ENCODE results near the gene CROCC. TPM values are rescaled to one million over a fixed set of nuclear protein-coding genes. Genes with fewer than 3 reads are reported as not detected.

The CROCC gene
- total and polyA plus RNA-seq, 9 of the 15 experiments (the other 6 are each of a cell fraction or from before 2014, with no cell fraction given) = 0.17 to 15.4 (median 7.6) TPM

- TF ChIP-seq HOMEZ (CRISPR knock-in tag; IDR thresholded peaks at IDR 0.05) (no peak), ERF (CRISPR knock-in tag; IDR thresholded peaks at IDR 0.05) (no peak), HNRNPLL (IDR thresholded peaks at IDR 0.05; ENCODE audit: low read depth, low read length, poor library complexity, severe bottlenecking) (no peak), PRMT5 (CRISPR knock-in tag; IDR thresholded peaks at IDR 0.05) (no peak), THRA (IDR thresholded peaks at IDR 0.05) (no peak), MED1 (CRISPR knock-in tag; IDR thresholded peaks at IDR 0.05; ENCODE audit: borderline replicate concordance) (no peak), MEIS2 (IDR thresholded peaks at IDR 0.05; ENCODE audit: partially characterized antibody) (no peak), KAT8 (IDR thresholded peaks at IDR 0.05; ENCODE audit: low read depth) (no peak), MIER1 (IDR thresholded peaks at IDR 0.05; ENCODE audit: low read depth) (no peak), ILK (tag; IDR thresholded peaks at IDR 0.05; ENCODE audit: borderline replicate concordance, low read depth) (no peak), ADNP (tag; IDR thresholded peaks at IDR 0.05) (no peak), CREB5 (CRISPR knock-in tag; IDR thresholded peaks at IDR 0.05) (no peak), RNF2 (IDR thresholded peaks at IDR 0.05) (no peak), CREB1 (IDR thresholded peaks at IDR 0.05) (no peak), CREB1 (CRISPR knock-in tag; IDR thresholded peaks at IDR 0.05) (peak; percentile 58; the same call in 1 of the 2 replicates), IRF2 (CRISPR knock-in tag; IDR thresholded peaks at IDR 0.05) (no peak), ARHGAP35 (IDR thresholded peaks at IDR 0.05; ENCODE audit: partially characterized antibody) (no peak), ZNF444 (CRISPR knock-in tag; IDR thresholded peaks at IDR 0.05) (no peak), XRCC3 (IDR thresholded peaks at IDR 0.05) (no peak), TGIF2 (CRISPR knock-in tag; IDR thresholded peaks at IDR 0.05) (no peak), ELK3 (CRISPR knock-in tag; IDR thresholded peaks at IDR 0.05) (no peak), BMI1 (IDR thresholded peaks at IDR 0.05; ENCODE audit: low read length) (no peak), CREM (IDR thresholded peaks at IDR 0.05; ENCODE audit: low read depth) (peak; percentile 71), SIN3B (IDR thresholded peaks at IDR 0.05; ENCODE audit: low read depth) (peak; percentile 67), LEF1 (IDR thresholded peaks at IDR 0.05) (no peak), GABPA (tag; conservative IDR thresholded peaks at IDR 0.05; ENCODE audit: low read depth) (peak; percentile 52), L3MBTL2 (IDR thresholded peaks at IDR 0.05) (peak; percentile 69), ZNF583 (CRISPR knock-in tag; IDR thresholded peaks at IDR 0.05) (no peak)
Observed at GRCh38 chr1:16960560-16961296, 39.0 kb downstream of the CROCC start (continued).
